VCaP (cell line): ENCODE measurements around the gene CLIP2.
A peak's percentile ranks its signal among the peaks of the same experiment; 100 is the strongest.
"Not testable (repeated sequence)": the region's sequence is repeated elsewhere in the genome, so short reads cannot be mapped to it uniquely, and the experiment has no call there.

Experiments used
- H3K27ac ChIP-seq: fragments of 450-650 bp; 2 replicates; pipeline ENCODE4 v1.5.1; 2017
- CTCF ChIP-seq: fragments of 450-650 bp; conservative IDR thresholded peaks from 2 replicates; pipeline ENCODE4 v1.5.1; 2017; ENCODE audit warnings: mild to moderate bottlenecking, moderate library complexity

CLIP2 gene

GRCh38 chr7:74417419-74417971 is 128.3 kb downstream of the CLIP2 start:
- H3K27ac ChIP-seq, result peak overlapping the region; percentile 44; the same call in 1 of the 2 replicates
- peak; percentile 99 for TF ChIP-seq CTCF

GRCh38 chr7:74418076-74418475 is 128.9 kb downstream of the CLIP2 start:
- TF ChIP-seq CTCF, result no peak
- peak overlapping the region; percentile 44; the same call in 1 of the 2 replicates for H3K27ac ChIP-seq

- no peak overlapping the region for H3K27ac ChIP-seq
- no peak for TF ChIP-seq CTCF
Observed at GRCh38 chr7:74418538-74418937, 129.3 kb downstream of the CLIP2 start.

- not testable (repeated sequence) for H3K27ac ChIP-seq
Observed at GRCh38 chr7:74419232-74419631, 130.0 kb downstream of the CLIP2 start.

- TF ChIP-seq CTCF, result no peak
Observed at GRCh38 chr7:74420006-74420405, 130.8 kb downstream of the CLIP2 start.

GRCh38 chr7:74424291-74424880 is 135.2 kb downstream of the CLIP2 start:
- H3K27ac ChIP-seq, result no peak overlapping the region

More at GRCh38 chr7:74420006-74420405, 130.8 kb downstream of the CLIP2 start:
- H3K27ac ChIP-seq, result no peak overlapping the region

GRCh38 chr7:74428023-74428422 is 138.8 kb downstream of the CLIP2 start:
- no peak for TF ChIP-seq CTCF
- peak overlapping the region; percentile 85; the same call in 1 of the 2 replicates for H3K27ac ChIP-seq

More at GRCh38 chr7:74424291-74424880, 135.2 kb downstream of the CLIP2 start:
- TF ChIP-seq CTCF, result no peak

- no peak for TF ChIP-seq CTCF
- H3K27ac ChIP-seq, result peak overlapping the region; percentile 85
Observed at GRCh38 chr7:74429153-74429747, 140.0 kb downstream of the CLIP2 start.

GRCh38 chr7:74430409-74430808 is 141.2 kb downstream of the CLIP2 start:
- peak overlapping the region; percentile 85 for H3K27ac ChIP-seq
